HEK293T (cell line): Measurements from ENCODE around the gene SPEG.

Source experiments
- BHLHE40 ChIP-seq: fragments of 450-650 bp; IDR thresholded peaks from 2 replicates; pipeline ENCODE4 v1.6.1; 2016; ENCODE audit warnings: mild to moderate bottlenecking, moderate library complexity, borderline replicate concordance
- CTBP1 ChIP-seq: fragments of 450-650 bp; IDR thresholded peaks from 2 replicates; pipeline ENCODE4 v1.6.1; 2016; ENCODE audit warnings: borderline replicate concordance
- ELF4 ChIP-seq: fragments of 450-650 bp; IDR thresholded peaks from 2 replicates; pipeline ENCODE4 v1.6.1; 2017; ENCODE audit warnings: antibody characterized with exemption
- FOXA1 ChIP-seq: fragments of 450-650 bp; IDR thresholded peaks from 2 replicates; pipeline ENCODE4 v1.6.1; 2016; ENCODE audit warnings: mild to moderate bottlenecking
- FOXK2 ChIP-seq: fragments of 450-650 bp; IDR thresholded peaks from 2 replicates; pipeline ENCODE4 v1.6.1; 2016; ENCODE audit warnings: mild to moderate bottlenecking
- FOXM1 ChIP-seq: fragments of 450-650 bp; IDR thresholded peaks from 2 replicates; pipeline ENCODE4 v1.6.1; 2017; ENCODE audit warnings: mild to moderate bottlenecking, borderline replicate concordance
- HDGF ChIP-seq: fragments of 450-650 bp; IDR thresholded peaks from 2 replicates; pipeline ENCODE4 v1.6.1; 2017; ENCODE audit warnings: antibody characterized with exemption, borderline replicate concordance
- NFRKB ChIP-seq: fragments of 450-650 bp; IDR thresholded peaks from 2 replicates; pipeline ENCODE4 v1.6.1; 2016; ENCODE audit warnings: mild to moderate bottlenecking, moderate library complexity
- PKNOX1 ChIP-seq: fragments of 450-650 bp; IDR thresholded peaks from 2 replicates; pipeline ENCODE4 v1.6.1; 2016
- SP1 ChIP-seq: fragments of 450-650 bp; IDR thresholded peaks from 2 replicates; pipeline ENCODE4 v1.6.1; 2017
- TARDBP ChIP-seq: fragments of 450-650 bp; IDR thresholded peaks from 2 replicates; pipeline ENCODE4 v1.6.1; 2016
- ZNF384 ChIP-seq: fragments of 450-650 bp; IDR thresholded peaks from 2 replicates; pipeline ENCODE4 v1.6.1; 2016

- TF ChIP-seq ELF4 = no peak
- no peak for TF ChIP-seq BHLHE40
- no peak for TF ChIP-seq SP1
- no peak for TF ChIP-seq FOXA1
- no peak for TF ChIP-seq PKNOX1
- no peak for TF ChIP-seq FOXM1
- TF ChIP-seq HDGF = no peak
- TF ChIP-seq CTBP1 = no peak
- TF ChIP-seq FOXK2 = no peak
- TF ChIP-seq TARDBP = no peak
- TF ChIP-seq ZNF384 = no peak
- no peak for TF ChIP-seq NFRKB
Measured at GRCh38 chr2:219428469-219428868, 6.2 kb upstream of the SPEG start.
